ENCODE results near the gene XNDC1N. TPM values are rescaled to one million over a fixed set of nuclear protein-coding genes. Genes with fewer than 3 reads are reported as not detected.
A peak's percentile ranks its signal among the peaks of the same experiment; 100 is the strongest.

Gene XNDC1N, protein sequence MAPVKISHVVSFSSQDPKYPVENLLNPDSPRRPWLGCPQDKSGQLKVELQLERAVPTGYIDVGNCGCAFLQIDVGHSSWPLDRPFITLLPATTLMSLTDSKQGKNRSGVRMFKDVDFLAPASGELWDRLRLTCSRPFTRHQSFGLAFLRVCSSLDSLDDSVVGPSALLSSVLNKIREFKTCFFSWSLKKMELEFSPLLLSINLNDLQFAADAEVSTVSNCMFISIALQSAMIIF
- total RNA-seq = 2.2 and 7.1 TPM in 2 replicates

DNA sequence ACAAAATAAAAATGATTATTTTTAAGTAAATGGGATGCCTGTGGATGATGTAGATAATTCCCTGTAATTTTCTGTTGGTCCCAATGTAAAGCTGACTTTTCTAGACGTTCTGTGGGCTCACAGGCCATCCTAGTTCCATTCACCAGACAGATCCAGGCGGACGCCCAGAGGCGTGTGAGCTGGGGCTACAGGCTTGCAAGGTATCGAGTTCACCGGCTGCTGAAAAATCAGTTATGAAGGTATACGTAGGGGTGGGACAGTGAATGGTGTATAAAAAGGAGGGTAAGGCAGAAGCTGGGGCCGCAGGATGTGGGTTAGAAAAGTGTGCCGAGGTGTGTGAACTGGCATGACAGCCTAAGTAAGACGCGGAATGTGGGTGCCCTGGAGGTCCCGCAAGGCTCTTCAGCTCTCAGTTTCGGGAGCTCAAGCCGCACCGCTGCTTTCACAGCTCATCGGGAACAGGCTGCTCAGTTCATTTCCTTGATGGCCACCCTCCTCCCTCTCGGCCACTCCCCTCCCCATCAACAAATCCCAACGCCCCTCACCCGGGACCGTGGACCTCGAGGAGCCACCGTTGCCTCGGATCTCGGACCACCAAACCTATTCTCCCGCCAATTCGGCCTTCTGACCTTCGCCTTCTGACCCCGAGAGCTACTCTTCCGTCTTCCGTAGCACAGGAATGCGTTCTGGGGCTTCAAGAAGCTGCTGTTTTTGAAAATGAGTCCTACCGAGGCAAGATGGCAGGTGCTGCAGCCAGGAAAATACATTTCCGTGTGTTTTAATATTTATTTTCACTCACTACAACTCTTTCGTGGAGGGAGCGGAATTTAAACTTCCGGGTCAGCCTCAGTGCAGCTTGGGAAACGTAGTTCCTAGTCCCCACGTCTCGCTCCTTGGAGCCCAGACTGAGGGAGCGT, at the start of gene XNDC1N:
Gene XNDC1N, minus strand, starts transcription at position 775 of the 917 bp plus-strand sequence. CDS start 5,241 bp downstream, outside the sequence.
- Histone ChIP-seq H3K36me3 (ENCODE audit: control insufficient read depth, insufficient read depth, low read length) (no peaks in the 10 kb centered on the region), H3K27me3 (ENCODE audit: control insufficient read depth, insufficient read depth, low read length) (no peaks in the 10 kb centered on the region), H3K4me3 (ENCODE audit: low read depth, low read length) (peak within 1 kb of the TSS; percentile 84)
- TF ChIP-seq, protein P1, sequence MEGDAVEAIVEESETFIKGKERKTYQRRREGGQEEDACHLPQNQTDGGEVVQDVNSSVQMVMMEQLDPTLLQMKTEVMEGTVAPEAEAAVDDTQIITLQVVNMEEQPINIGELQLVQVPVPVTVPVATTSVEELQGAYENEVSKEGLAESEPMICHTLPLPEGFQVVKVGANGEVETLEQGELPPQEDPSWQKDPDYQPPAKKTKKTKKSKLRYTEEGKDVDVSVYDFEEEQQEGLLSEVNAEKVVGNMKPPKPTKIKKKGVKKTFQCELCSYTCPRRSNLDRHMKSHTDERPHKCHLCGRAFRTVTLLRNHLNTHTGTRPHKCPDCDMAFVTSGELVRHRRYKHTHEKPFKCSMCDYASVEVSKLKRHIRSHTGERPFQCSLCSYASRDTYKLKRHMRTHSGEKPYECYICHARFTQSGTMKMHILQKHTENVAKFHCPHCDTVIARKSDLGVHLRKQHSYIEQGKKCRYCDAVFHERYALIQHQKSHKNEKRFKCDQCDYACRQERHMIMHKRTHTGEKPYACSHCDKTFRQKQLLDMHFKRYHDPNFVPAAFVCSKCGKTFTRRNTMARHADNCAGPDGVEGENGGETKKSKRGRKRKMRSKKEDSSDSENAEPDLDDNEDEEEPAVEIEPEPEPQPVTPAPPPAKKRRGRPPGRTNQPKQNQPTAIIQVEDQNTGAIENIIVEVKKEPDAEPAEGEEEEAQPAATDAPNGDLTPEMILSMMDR (IDR thresholded peaks at IDR 0.05; ENCODE audit: insufficient read depth, low read length, poor library complexity, severe bottlenecking) = no peak
- DNase-seq (ENCODE audit: low read depth) = peak; percentile 58

DNA sequence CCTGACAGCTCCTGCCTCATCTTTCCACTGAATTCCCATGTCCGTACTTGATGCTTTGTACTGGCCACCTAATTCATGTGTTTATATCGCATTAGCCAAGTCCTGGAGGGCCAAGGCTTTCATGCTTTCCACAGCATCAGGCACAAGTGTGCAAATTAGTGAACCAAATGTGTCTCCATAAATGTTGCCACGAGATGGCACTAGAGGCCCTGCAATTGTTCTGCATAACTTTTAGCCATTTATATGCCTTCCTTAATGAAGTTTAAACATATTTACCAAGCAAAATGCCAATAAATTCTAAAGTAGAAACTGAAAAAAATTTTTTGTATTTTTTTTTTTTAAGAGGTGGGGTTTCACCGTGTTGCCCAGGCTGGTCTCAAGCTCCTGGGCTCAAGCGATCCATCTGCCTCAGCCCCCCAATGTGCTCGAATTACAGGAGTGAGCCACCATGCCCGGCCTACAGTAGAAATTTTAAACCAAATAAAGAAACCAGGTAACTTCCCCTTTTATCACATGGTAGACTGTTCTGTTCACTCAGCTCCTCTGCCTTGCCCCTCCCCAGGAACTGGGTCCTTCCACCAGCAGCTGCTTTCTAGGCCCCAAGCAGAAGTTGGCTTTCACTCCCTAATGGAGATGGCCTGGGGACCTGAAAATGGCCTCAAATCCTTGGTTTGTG, 49.5 kb upstream of the XNDC1N start:
- H3K36me3 ChIP-seq (ENCODE audit: control insufficient read depth, insufficient read depth, low read length) = peaks cover 2% of the 10 kb centered on the region
- TF ChIP-seq, protein P1 (IDR thresholded peaks at IDR 0.05; ENCODE audit: insufficient read depth, low read length, poor library complexity, severe bottlenecking) = peak; percentile 70
- H3K27me3 ChIP-seq (ENCODE audit: control insufficient read depth, insufficient read depth, low read length) = no peaks in the 10 kb centered on the region
- no peak for DNase-seq (ENCODE audit: low read depth)
- no peak overlapping the region for H3K4me3 ChIP-seq (ENCODE audit: low read depth, low read length)

DNA sequence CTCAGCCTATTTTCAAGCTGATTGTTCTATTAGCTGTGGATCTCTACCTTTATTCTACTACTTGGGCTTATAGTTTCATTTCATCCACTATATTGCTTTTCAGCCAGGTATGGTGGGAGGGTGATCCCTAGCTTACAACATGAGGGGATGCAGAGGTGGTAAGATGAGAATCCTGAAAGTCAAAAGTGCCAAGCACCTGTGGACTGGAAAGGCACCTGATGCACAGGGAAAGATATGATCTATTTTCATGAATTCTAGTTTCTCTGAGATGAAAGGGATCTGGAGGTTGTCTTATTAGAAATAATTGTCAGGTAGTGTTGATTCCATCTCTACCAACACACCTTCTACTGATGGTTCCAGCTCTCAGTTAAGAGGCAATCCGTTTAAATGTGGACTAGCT, 48.7 kb upstream of the XNDC1N start:
- H3K27me3 ChIP-seq (ENCODE audit: control insufficient read depth, insufficient read depth, low read length) = no peaks in the 10 kb centered on the region
- DNase-seq (ENCODE audit: low read depth) = no peak
- TF ChIP-seq, protein P1 (IDR thresholded peaks at IDR 0.05; ENCODE audit: insufficient read depth, low read length, poor library complexity, severe bottlenecking) = no peak
- no peak overlapping the region for H3K4me3 ChIP-seq (ENCODE audit: low read depth, low read length)
- peaks cover 2% of the 10 kb centered on the region for H3K36me3 ChIP-seq (ENCODE audit: control insufficient read depth, insufficient read depth, low read length)

DNA sequence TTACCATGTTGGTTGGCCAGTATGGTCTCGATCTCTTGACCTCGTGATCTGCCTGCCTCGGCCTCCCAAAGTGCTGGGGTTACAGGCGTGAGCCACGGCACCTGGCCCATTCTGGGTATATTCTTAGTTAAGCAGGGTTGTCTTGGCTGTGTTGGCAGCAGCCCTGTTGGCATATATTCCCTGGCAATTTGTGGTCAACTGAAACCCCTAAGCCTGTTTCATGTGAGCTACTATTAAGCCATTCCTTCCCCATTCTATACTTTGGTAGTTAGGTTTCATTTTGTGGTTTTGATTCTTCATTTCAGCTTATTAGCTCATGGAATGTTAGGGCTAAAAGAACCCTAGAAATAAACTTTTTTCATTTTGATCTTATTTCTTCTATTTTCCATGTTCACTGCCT, 48.2 kb upstream of the XNDC1N start:
- TF ChIP-seq, protein P1 (IDR thresholded peaks at IDR 0.05; ENCODE audit: insufficient read depth, low read length, poor library complexity, severe bottlenecking) = no peak
- peaks cover 2% of the 10 kb centered on the region for H3K36me3 ChIP-seq (ENCODE audit: control insufficient read depth, insufficient read depth, low read length)
- H3K27me3 ChIP-seq (ENCODE audit: control insufficient read depth, insufficient read depth, low read length) = no peaks in the 10 kb centered on the region
- no peak for DNase-seq (ENCODE audit: low read depth)
- no peak overlapping the region for H3K4me3 ChIP-seq (ENCODE audit: low read depth, low read length)

DNA sequence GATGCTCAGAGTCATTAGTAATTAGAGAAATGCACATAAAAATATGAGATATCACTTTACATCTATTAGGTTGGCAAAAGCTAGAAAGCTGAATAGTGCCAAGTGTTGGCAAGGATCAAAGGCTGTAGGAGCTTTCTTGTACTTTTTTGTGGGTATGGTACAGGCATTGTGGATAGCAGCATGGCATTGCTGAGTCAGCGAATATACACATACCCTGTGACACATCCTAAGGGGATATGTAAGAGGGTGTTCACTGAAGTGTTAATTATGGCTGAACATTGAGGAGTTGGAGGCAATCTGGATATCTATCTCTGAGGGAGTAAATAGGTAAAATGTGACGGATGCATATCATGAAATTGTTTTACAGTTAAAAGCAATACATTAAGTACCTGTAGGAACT, 43.3 kb upstream of the XNDC1N start:
- no peak for DNase-seq (ENCODE audit: low read depth)
- H3K4me3 ChIP-seq (ENCODE audit: low read depth, low read length) = no peak overlapping the region
- no peaks in the 10 kb centered on the region for H3K36me3 ChIP-seq (ENCODE audit: control insufficient read depth, insufficient read depth, low read length)
- no peaks in the 10 kb centered on the region for H3K27me3 ChIP-seq (ENCODE audit: control insufficient read depth, insufficient read depth, low read length)
- TF ChIP-seq, protein P1 (IDR thresholded peaks at IDR 0.05; ENCODE audit: insufficient read depth, low read length, poor library complexity, severe bottlenecking) = no peak
